Right renal pelvis (tissue), 4 donors: ENCODE data around the gene CA11. TPM values are rescaled to one million over a fixed set of nuclear protein-coding genes. Genes with fewer than 3 reads are reported as not detected.

ENCODE experiments used
- DNase-seq, 4 donors: peaks; one replicate each; pipeline ENCODE4 v3.0.0-alpha.2; 2013; ENCODE audit warnings: low read depth in 4 of 4, low spot score in 3 of 4, missing footprints in 1 of 4
- polyA plus RNA-seq, 4 donors: library from polyadenylated mRNA; unstranded; fragments of 120-200 nt; gene quantifications; one replicate each; pipeline ENCODE4 v1.2.1, GENCODE V29; 2013; ENCODE audit not compliant: insufficient read length in 4 of 4

CA11 gene
- polyA plus RNA-seq, 4 donors: 20.5 to 31.1 (median 24.5) TPM

DNA sequence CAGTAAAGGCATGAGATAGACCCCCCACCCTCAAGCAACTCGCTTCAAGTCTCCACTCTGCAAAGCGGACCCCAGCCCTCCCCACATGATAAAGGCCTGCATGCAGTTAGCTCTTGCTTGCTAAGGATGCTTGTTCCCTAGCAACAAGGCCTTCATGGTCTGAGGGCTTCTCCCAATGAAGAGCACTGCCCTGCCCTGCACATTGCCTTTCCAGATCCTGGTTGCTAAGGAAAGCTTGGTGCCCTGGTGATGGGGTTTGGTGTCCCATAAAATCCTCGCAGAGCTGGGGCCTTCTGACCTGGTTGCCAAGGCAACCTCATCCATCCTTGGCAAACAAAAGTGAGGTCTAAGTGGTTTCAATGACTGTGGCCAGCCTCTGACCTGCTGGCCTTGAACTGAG is 14.8 kb downstream of the CA11 start:
- no peak for DNase-seq

DNA sequence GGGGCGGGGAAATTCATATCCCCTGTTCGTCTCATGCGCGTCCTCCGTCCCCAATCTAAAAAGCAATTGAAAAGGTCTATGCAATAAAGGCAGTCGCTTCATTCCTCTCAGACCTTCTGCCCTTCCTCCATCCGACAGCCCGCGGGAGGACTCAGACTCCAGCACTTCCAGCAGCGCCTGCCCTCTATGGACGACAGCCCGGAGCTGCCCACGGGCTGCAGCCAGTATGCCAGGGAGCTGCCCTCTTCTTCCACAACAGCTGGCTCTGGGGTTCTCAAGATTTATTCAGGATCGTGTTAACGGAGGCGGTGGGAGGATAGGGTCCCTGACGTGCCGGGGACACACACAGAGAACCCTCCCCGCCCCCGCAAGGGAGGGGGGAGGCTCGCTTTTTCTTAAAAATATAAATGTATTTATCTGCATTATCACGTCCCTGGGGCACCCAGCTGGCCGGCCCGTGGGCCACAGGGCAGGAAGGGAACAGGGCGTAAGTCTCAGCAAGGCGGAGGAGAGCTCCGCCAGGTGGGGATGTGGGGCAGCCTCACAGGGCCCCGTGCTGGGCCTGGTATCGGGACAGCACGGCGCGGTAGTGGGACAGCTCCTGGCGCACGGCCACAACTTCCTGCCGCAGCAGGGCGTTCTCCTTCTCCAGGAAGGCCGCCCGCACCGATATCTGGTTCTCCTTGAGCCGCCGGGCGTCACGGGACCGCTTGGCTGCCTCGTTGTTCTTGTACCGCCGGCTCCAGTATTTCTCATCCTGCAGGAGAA is 15.5 kb downstream of the CA11 start:
- no peak for DNase-seq

DNA sequence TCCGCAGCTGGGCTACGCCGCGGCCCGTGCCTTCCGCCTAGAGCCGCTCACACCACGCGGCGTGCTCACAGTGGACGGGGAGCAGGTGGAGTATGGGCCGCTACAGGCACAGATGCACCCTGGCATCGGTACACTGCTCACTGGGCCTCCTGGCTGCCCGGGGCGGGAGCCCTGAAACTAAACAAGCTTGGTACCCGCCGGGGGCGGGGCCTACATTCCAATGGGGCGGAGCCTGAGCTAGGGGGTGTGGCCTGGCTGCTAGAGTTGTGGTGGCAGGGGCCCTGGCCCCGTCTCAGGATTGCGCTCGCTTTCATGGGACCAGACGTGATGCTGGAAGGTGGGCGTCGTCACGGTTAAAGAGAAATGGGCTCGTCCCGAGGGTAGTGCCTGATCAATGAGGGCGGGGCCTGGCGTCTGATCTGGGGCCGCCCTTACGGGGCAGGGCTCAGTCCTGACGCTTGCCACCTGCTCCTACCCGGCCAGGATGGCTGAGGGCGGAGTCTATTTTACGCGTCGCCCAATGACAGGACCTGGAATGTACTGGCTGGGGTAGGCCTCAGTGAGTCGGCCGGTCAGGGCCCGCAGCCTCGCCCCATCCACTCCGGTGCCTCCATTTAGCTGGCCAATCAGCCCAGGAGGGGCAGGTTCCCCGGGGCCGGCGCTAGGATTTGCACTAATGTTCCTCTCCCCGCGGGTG is 16.2 kb downstream of the CA11 start:
- DNase-seq: no peak

DNA sequence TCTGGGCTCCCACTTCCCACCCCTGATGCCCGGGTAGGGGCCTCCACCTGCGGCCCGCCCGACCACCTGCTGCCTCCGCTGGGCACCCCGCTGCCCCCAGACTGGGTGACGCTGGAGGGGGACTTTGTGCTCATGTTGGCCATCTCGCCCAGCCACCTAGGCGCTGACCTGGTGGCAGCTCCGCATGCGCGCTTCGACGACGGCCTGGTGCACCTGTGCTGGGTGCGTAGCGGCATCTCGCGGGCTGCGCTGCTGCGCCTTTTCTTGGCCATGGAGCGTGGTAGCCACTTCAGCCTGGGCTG is 16.7 kb downstream of the CA11 start:
- DNase-seq: no peak

DNA sequence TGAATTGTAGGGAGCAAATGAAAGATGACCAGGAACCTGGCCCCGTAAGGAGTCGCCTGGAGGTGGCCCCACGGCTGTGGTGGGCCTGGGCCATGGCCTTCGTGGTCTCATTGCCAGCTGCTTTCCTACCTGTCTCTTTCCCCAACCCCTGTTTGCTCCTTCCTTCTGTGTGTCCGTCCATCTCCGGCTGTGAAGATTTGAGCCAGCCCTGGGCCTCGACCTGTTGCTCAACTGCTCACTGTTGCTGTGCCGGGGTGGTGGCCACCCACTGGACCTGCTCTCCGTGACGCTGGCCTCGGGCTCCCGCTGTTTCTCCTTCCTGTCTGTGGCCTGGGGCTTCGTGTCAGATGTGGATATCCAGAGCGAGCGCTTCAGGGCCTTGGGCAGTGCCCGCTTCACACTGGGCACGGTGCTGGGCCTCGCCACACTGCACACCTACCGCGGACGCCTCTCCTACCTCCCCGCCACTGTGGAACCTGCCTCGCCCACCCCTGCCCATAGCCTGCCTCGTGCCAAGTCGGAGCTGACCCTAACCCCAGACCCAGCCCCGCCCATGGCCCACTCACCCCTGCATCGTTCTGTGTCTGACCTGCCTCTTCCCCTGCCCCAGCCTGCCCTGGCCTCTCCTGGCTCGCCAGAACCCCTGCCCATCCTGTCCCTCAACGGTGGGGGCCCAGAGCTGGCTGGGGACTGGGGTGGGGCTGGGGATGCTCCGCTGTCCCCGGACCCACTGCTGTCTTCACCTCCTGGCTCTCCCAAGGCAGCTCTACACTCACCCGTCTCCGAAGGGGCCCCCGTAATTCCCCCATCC is 17.3 kb downstream of the CA11 start:
- no peak for DNase-seq

DNA sequence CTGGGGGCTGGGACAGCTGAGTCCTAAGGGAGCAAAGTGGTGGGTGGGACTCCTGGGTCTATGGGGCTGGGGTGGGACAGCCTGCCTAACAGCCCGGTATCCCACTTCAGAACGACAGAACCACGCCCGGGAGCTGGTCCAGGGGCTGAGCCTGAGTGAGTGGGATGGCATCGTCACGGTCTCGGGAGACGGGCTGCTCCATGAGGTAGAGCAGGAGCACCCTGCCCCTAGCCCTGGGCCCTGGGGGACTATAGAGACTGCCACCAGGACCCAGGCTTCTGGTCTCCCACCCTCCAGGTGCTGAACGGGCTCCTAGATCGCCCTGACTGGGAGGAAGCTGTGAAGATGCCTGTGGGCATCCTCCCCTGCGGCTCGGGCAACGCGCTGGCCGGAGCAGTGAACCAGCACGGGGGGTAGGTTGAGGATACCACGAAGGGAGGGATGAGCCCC is 18.1 kb downstream of the CA11 start:
- DNase-seq: no peak

DNA sequence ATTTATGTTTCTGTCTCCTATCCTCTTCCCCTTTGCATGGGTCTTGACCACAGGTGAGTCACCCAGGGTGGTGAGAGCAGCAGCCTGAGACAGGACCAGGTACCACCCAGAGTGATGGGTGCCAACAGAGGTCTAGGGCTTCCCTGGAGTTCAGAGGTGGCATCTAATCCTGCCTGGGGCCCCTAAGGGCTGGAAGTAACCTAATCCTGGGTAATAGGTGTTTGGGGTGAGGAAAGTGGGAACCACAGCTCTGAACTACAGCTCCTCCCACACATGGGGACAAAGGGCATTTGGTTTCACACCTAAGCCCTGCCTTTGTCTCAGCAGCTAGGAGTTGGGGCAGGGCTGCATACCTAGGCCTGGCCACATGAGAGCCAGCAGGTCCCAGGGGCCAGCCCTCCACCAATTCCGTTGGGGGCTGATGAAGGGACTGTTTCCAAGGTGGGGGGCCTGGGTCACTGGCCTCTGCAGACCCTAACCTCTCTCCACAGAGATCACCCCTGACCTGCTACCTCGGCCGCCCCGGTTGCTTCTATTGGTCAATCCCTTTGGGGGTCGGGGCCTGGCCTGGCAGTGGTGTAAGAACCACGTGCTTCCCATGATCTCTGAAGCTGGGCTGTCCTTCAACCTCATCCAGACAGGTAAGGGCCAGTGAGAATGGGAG is 18.7 kb downstream of the CA11 start:
- no peak for DNase-seq

DNA sequence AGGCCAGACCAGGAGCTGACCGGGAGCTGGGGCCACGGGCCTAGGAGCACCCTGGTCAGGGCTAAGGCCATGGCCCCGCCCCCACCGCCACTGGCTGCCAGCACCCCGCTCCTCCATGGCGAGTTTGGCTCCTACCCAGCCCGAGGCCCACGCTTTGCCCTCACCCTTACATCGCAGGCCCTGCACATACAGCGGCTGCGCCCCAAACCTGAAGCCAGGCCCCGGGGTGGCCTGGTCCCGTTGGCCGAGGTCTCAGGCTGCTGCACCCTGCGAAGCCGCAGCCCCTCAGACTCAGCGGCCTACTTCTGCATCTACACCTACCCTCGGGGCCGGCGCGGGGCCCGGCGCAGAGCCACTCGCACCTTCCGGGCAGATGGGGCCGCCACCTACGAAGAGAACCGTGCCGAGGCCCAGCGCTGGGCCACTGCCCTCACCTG is 20.1 kb downstream of the CA11 start:
- DNase-seq: no peak

DNA sequence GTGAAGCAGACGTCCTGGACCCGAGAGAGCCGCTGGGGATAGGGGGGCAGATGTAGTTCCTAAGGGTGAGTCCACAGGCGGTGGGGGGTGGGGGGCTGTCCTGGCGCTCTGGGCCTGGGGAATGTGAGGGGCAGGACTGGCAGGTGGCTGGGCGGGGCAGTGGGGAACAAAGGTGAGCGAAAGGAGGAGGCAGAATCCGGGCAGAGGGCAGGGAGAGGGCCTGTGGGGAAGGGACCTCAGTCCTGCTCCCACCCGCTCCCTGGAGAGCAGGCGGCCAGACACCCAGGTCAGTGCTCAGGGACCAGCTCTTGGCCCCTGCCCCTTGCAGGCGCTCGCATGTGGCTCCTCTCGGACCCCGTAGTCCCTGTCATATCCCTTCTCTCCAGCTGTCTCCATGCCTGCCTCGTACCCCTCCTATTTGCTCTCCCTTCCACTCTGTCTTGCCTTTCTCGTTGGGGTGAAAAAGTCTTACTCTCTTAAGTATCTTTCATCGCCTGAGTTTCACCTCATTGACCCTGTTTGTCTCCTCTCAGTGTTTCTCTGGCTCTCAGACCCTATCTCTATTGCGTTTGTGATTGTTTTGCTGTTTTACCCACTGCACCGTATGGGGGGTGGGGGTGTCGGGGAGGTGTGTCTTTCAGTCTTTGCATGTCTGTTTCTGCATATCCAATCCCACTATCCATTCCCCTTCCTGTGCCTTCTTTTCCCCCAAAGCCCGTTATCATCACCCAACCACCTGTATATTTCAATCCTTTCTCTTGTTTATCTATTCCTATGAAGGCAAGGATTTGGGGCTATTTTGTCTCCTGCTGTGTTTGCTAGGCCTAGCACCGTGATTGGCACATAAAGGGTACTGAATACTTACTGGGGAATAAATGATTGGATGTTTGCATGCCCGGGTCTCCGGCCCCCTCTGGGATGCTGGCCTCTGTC is 20.9 kb downstream of the CA11 start:
- DNase-seq: no peak

DNA sequence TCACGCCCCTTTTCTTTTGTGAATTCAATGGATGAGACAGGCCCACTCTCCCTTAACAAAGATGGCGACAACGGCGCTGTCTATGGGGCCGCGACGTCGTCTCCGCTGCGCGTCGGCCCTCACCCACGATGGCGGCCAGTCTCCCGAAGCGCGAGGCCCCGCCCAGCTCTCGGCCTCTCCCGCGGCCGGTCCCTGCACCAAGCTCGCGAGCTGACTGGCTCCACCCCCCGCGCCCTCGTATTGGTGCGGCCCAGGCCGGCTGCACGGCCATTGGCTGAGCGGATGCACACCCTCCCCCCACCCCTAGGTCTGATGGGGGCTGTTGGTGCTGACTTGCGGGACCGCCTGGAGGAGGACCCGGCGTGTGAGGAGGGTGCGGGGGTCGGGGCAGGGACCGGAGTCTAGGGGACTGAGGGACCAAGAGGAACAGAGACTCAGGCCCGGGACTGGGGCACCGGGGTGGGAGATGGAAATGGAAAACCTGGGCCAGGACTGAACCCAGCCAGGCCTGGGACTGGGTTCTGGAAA is 21.9 kb downstream of the CA11 start:
- peak; percentile 90 to 95 (median 94) for DNase-seq

DNA sequence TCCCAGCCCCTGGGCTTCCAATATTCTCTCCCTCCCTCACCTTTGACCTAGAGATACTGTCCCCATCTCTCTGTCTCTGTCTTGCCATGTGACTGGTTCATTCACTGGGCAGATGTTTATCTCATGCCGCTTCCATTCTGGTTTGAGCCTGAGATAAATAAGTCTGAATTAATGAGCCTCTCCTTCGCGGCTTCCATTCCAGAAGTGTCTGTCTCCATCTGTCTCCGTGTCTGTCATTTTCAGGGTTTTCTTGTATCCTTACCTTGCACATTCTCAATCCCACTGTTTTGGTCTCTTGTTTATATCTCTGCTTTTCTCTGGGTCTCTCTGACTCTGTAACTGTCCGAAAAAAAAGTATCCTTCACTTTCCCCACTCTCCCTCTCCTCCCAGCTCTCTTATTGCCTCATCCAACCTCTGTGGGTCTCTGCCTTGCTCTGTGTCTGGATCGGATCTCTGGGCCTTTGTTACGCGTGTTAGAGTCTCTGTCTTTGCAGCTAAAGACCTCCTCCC is 22.4 kb downstream of the CA11 start:
- no peak for DNase-seq

DNA sequence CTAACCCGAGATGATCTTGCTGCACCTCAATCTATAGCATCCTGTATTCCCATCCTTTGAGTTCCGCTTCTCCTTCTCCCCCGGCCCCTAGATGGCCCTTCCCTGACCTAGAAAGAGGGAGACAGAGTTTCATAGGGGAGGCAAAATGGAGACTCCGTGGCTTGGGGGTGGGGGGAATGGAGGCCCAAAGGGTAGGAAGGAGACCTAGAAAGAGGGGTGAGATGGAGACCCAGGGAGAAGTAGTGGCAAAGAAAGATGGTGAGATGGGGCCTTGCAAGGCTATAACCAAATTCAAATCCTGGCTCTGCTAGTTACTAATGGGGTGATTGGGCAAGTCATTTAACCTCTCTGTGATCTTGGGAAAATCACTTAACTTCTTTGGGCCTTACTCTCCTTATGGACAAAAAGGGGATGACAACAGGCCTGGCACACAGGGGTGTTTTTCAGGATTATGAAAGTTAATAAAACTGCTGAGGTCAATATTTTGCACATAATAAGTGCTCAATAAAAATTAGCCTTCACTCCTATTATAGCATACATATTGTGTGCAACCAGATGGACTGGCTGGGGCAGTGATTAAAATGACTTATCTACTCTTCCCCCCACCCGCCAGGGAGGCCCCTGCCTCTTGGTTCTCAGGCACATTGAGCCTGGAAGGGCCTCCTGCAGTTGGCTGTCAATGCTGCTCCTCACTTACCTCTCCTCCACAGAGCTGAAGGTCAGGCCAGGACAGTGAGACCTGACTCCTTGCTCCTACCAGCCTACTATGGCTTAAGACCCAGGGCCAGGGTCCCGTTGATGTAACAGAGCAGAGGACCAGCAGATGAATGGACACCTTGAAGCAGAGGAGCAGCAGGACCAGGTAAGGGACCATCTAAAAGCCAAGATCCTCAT is 26.0 kb downstream of the CA11 start:
- no peak for DNase-seq

DNA sequence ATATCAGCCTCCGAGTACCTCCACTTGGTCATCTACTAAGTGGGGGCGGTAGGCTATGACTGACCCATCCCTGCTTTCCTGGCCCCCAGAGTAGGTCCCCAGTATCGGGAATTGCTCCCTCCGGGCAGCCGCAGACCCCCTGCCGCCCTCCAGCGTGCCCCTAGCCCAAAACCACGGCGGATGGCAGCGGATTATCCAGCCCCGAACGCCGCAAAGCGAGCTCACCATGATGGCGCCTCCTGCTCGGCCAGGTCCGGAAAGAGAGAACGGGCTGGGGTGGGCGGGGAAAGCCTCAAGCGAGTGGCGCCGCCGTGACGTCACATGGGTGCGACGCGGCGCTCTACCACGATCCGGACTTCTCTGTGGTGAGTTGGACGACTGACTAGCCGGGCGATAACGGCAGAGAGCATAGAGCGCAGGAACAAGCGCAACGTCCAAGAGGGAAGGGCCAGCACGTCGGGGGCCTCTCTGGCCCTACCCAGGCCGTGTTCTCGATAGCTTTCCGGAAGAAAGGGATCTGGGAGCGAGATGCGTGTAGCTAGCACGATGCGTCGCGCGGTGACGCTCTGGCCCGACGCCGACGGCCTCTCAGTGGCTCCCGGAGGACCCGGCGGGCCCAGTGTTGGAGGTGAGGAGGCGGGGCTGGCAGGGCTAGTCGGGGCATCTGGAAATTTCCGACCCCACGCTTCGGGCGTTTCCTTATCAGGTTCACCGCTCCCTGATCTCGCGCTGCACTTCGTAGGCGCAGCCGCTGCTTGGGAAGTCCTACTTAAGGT is 26.9 kb downstream of the CA11 start, which contains the start of the genes RPL18 and SPHK2:
Gene RPL18, minus strand, starts transcription at position 263 of the 776 bp plus-strand sequence. Its CDS starts 35 bp downstream, at position 228.
Gene SPHK2, plus strand, starts transcription at position 591 of the 776 bp plus-strand sequence. CDS start 1,009 bp downstream, outside the sequence.
- peak; percentile 96 to 98 (median 98) for DNase-seq

DNA sequence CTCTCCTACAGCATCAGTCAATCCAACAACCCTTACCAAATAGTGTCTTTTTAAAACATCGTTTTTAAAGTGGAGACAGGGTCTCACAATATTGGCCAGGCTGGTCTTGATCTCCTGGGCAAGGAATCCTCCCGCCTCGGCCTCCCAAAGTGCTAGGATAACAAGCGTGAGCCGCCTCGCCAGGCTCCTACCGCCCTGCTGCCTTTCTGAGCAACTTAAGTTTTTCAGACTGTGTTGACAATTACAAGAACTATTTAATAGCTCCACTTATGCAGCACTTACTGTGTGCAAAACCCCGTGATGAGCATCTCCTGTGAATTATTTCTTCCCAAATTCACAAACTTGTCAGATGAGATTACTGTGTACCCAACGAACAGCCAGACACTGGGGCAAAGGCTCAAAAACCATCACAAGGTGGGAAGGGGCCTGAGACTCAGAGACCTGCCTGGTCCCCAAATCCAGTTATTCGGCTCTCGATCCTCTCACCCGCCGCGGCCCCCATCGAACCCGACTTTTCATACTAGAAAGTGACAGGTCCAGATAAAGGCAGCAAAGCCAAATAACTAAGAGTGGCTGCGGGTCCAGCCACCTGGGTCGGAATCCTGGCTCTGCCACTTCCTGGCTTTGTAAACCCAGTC is 27.6 kb downstream of the CA11 start:
- DNase-seq: no peak

DNA sequence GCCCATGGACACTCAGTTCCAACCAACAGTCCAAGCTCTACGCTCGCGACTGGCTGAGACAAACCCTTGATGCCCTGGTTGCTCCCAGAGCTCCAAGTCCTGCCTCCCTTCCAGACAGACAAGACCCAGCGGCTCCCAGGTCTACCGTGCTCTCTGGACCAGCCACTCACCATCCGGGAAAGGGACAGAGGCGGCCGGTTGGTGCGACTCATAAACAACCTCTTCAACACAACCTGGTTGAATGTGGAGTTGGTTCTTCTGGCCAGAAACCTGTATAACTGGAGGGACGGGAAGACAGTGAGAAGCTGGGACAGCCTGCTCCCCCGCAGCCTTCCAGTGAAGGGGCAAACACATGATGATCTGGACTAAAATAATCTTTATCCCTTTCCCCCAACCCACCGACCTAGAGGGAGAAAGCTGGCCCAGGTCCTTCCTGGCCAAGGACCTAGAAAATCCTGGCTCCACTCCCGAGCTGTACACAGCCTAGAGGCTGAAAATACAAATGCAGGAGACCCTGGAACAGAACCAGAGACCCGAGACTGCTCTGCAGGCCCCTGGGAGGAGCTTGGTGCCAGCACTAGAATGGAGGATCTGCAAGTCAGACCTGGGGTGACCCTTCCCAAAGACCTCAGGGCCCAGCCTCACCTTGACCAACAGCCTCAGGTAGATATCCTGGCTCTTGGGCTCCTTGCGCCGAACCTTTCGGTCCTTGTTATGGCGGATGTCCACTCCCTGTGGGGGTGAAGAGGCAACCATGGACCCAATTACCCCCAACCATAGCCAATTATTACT is 28.6 kb downstream of the CA11 start:
- DNase-seq: no peak

DNA sequence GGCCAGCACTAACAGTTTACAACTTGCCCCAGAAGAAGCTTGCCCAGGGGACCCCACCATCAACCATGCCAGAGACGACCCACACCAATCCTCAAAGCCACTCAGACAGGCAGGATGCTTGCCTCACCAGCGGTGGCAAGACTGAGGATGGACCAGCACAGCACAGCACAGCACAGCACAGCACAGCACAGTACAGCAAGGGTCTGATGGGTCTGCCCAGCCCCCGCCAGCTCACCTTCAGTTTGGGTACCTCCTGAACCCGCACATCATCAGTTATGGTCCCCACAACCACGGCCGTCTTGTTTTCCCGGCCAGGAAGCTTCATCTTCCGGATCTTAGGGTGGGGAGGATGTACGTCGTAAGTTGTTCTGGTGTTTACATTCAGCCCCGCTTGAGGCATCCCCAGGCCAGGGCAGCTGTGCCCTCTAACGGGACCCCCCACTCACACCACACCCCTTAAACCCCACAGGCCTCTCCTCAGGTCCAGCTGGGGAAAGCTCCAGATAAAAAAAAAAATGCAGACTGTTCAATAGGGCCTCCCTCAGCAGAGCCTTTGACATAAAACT is 29.4 kb downstream of the CA11 start:
- DNase-seq: no peak
